Keratinocyte (primary cell): ENCODE measurements around the gene CHRNA1.

ENCODE experiments used
- CTCF ChIP-seq, 3 experiments: IDR thresholded peaks in 1 of 3; conservative IDR thresholded peaks in 1 of 3; optimal IDR thresholded peaks in 1 of 3; 2 replicates in 2 of 3; 3 replicates in 1 of 3; pipeline versions ENCODE3 to v1.5.1; 2011; ENCODE audit warnings: low read length in 3 of 3, mild to moderate bottlenecking in 3 of 3, moderate library complexity in 2 of 3, control low read depth in 1 of 3, inconsistent platforms in 1 of 3; ENCODE audit not compliant: insufficient read depth in 2 of 3; ENCODE audit errors: extremely low read depth in 1 of 3
- EZH2 ChIP-seq: IDR thresholded peaks from one replicate; pipeline ENCODE4 v1.6.1; 2012; ENCODE audit warnings: inconsistent platforms, mild to moderate bottlenecking, low read length, moderate library complexity

- no peak for TF ChIP-seq CTCF (optimal IDR thresholded peaks at IDR 0.05 in 1 of 3, IDR thresholded peaks at IDR 0.05 in 1 of 3, conservative IDR thresholded peaks at IDR 0.05 in 1 of 3; ENCODE audit: extremely low read depth in 1 of 3, insufficient read depth in 2 of 3, low read length in 3 of 3)
- no peak for TF ChIP-seq EZH2
Measured at GRCh38 chr2:174777347-174778084, 13.2 kb upstream of the CHRNA1 start.
